Heart right ventricle (tissue), 16 donors: ENCODE measurements around the gene RIN2. TPM values are rescaled to one million over a fixed set of nuclear protein-coding genes. Genes with fewer than 3 reads are reported as not detected.

ENCODE experiments used
- ATAC-seq, 8 donors: fragments of 200-7000 bp; cut with Tn5 transposase; one replicate each; pipeline ENCODE4 v1.9.1; 2020; ENCODE audit warnings: mild to moderate bottlenecking in 8 of 8, moderate library complexity in 8 of 8, moderate number of reproducible peaks in 1 of 8
- DNase-seq, 2 donors: peaks; one replicate each; pipeline ENCODE4 v3.0.0-alpha.2; 2020
- H3K27ac ChIP-seq, 10 donors: fragments of 200-600 bp; sonication (generic) in 2 of 10; one replicate each; pipeline versions ENCODE4 v1.5.0 to v1.8.0; 2020 to 2022; ENCODE audit warnings: mild to moderate bottlenecking in 3 of 10
- H3K27me3 ChIP-seq, 7 donors: fragments of 200-600 bp; one replicate each; pipeline ENCODE4 v1.8.0; 2021 to 2022; ENCODE audit warnings: mild to moderate bottlenecking in 2 of 7
- H3K36me3 ChIP-seq, 9 donors: fragments of 200-600 bp; sonication (generic) in 1 of 9; one replicate each; pipeline versions ENCODE4 v1.5.0 to v1.8.0; 2020 to 2022; ENCODE audit warnings: mild to moderate bottlenecking in 2 of 9
- H3K4me1 ChIP-seq, 9 donors: fragments of 200-600 bp; sonication (generic) in 1 of 9; one replicate each; pipeline versions ENCODE4 v1.5.0 to v1.8.0; 2020 to 2022; ENCODE audit warnings: mild to moderate bottlenecking in 4 of 9
- H3K4me3 ChIP-seq, 10 donors: fragments of 200-600 bp; sonication (generic) in 2 of 10; one replicate each; pipeline versions ENCODE4 v1.5.0 to v1.8.0; 2020 to 2022; ENCODE audit warnings: mild to moderate bottlenecking in 7 of 10, moderate library complexity in 2 of 10
- H3K9me3 ChIP-seq, 11 donors: fragments of 200-600 bp in 10 of 11; sonication (generic) in 2 of 11; one replicate each; pipeline versions ENCODE4 v1.5.0 to v1.8.0; 2013 to 2022; ENCODE audit warnings: mild to moderate bottlenecking in 2 of 11, control low read depth in 1 of 11, moderate library complexity in 1 of 11
- CTCF ChIP-seq, 9 donors: fragments of 200-600 bp; sonication (generic) in 2 of 9; IDR thresholded peaks; one replicate each; pipeline versions ENCODE4 v1.5.0 to v1.8.0; 2021 to 2022; ENCODE audit warnings: antibody characterized with exemption in 9 of 9, mild to moderate bottlenecking in 5 of 9, moderate library complexity in 1 of 9
- WGBS, 2 donors: extraction: QIAGEN DNeasy Blood & Tissue Kit; methylation state at CpG; one replicate each; pipeline ENCODE4 v1.1.7; 2013; ENCODE audit warnings: inconsistent platforms in 1 of 2; 5-methylcytosine and 5-hydroxymethylcytosine counted together
- intact Hi-C, 10 donors: fragments of 100-400 bp; cut with DNase I; formaldehyde crosslinking; loops; one replicate each; pipeline versions ENCODE4 v1.11.1 to v1.14.2; 2022
- long read RNA-seq, 3 donors: library from polyadenylated mRNA; unstranded; transcript quantifications; one replicate each; pipeline ENCODE4 v2.0.0, GENCODE V29; 2020 to 2021
- polyA plus RNA-seq, 2 donors: library from polyadenylated mRNA; stranded (reverse); fragments of 200-250 nt; gene quantifications; one replicate each; pipeline ENCODE4 v1.2.3, GENCODE V29; 2013
- total RNA-seq, 10 donors: library from RNA; stranded (reverse); fragmentation: NEBNext Ultra II Directional in 3 of 10; extraction: Animal tissue kit (Norgen Biotek cat#: 25700) in 3 of 10; gene quantifications; one replicate each; pipeline versions ENCODE4 v1.2.1 to v1.2.4, GENCODE V29; 2021 to 2023
- donor health status: Arrhythmogenic right ventricular cardiomyopathy.
- donor health status: ischemic (EF 13 %, LVEDD 7.1; RV severe dilation, severe dysfunction).
- donor health status: healthy with polysubstance abuse.
- donor health status: DM: no; HTN: yes; CAD: no.
- donor health status: DM: no; HTN: no; CAD: no.
- donor health status: ischemic (EF 25% LVEDD 6.9; RV normal size, moderate dysfunction).
- donor health status: ischemic (EF 25% LVEDD 5.7; RV mildly dilated, moderate dysfunction).
- donor health status: healthy.
- donor health status: DM: yes; HTN: yes; CAD: no.
- donor health status: Ischemic cardiomyopathy.
- donor health status: ischemic (EF 35%, LVEDD 5.7; RV mildly dilated, moderate dysfunction).
- donor health status: nonischemic (EF 11% LVEDD 7.7; RV severe dilation, severe dysfunction).
- donor health status: DM: yes; HTN: yes; CAD: no.
- donor health status: PGD.
- donor health status: ischemic (EF 29% LVEDD 5.4; RV normal size, mild dysfunction).
- donor health status: nonischemic (EF 23%, LVEDD 6.1; RV moderate dilation, normal function).

The RIN2 gene
- total RNA-seq (10 to 100 TPM; 42.4 to 66.2 (median 60.6) TPM), polyA plus RNA-seq (10 to 100 TPM in 1 of 2 donors, 1 to 10 TPM in 1; 9.0 to 22.3 TPM)
- long read RNA-seq, donor 1, full-length matches to known transcripts: 1 of 73 reads
- long read RNA-seq, donor 1, partial matches to known transcripts: 54 of 73 reads
- long read RNA-seq, donor 1, other reads (novel, unspliced or antisense): 18 of 73 reads
- long read RNA-seq, donor 2, full-length matches to known transcripts: 4 of 74 reads
- long read RNA-seq, donor 2, partial matches to known transcripts: 57 of 74 reads
- long read RNA-seq, donor 2, other reads (novel, unspliced or antisense): 13 of 74 reads
- long read RNA-seq, donor 3, partial matches to known transcripts: 13 of 34 reads
- long read RNA-seq, donor 3, other reads (novel, unspliced or antisense): 21 of 34 reads

- Histone ChIP-seq H3K27ac (peak within 1 kb of the TSS; percentile 91 to 100 (median 94)), H3K27me3 (peaks cover 0 to 8% (median 0%) of the 10 kb centered on the region in 7 donors), H3K4me1 (peaks cover 15 to 53% (median 43%) of the 10 kb centered on the region in 9 donors), H3K36me3 (peaks cover 0 to 7% (median 0%) of the 10 kb centered on the region in 9 donors), H3K4me3 (peak within 1 kb of the TSS; percentile 53 to 95 (median 71)), H3K9me3 (no peaks in the 10 kb centered on the region)
- WGBS, 2 donors: 0 to 1% methylated on average over 25 of the region's 25 CpGs
- no peak for TF ChIP-seq CTCF (IDR thresholded peaks at IDR 0.05)
- no peak for DNase-seq
- intact Hi-C loops: loop anchor here in 4 of 10 donors (2.0 to 5.0 kb wide), 3 partner anchors 27 to 219 kb away; no protein-coding TSS in a partner anchor
- peak; percentile 41 to 86 (median 62) for ATAC-seq
Measured at GRCh38 chr20:19758133-19758500, at the start of gene RIN2. TSS of gene RIN2 (plus strand) at chr20:19758258. CDS start at chr20:19889602, 131,344 bp downstream.

- ATAC-seq (no peak), DNase-seq (no peak)
- WGBS, 2 donors: 92 to 97% methylated on average over 1 of the region's 1 CpG
- intact Hi-C loops: no loop called here
- no peak overlapping the region for H3K4me3 ChIP-seq
- no peak overlapping the region for H3K27ac ChIP-seq
- H3K4me1 ChIP-seq: peaks cover 0 to 7% (median 0%) of the 10 kb centered on the region in 9 donors
- H3K9me3 ChIP-seq: no peaks in the 10 kb centered on the region
- no peaks in the 10 kb centered on the region for H3K27me3 ChIP-seq
- no peaks in the 10 kb centered on the region for H3K36me3 ChIP-seq
- no peak for TF ChIP-seq CTCF (IDR thresholded peaks at IDR 0.05)
Measured at GRCh38 chr20:19709635-19710335, 48.3 kb upstream of the RIN2 start.

DNA sequence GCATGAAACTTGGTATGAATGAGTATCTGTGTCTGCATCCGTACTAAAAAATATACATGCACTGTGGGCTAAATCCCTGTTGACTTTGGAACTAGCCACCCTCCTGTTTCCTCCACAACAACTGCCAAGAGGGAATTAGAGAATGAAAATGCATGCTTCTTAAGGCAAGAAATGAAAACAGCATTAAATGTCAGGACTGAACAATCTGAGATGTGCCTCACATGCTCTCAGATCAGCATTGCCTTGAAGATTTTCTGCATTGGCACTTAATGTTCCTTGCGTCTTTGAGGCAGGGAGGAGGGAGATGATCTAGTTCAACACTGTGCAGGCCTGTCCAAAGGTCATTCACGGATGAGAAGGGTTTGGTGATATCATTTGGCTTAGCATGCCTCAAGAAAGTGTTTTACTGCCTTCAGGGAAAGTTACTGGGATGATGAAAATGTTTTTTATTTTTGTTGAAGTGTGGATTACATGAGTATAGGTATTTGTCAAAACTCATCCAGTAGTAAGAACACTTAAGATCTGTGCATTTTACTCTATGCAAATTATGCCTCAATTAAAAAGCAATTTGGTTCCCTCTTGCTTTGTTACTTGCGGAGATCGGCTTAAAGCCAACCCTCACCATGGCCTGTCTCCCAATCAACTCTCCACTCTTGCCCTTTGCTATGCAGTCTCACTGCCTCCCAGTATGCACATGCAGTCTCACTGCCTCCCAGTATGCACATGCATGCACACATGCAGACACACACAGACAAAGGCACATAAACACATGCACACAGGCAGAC lies 47.5 kb upstream of the RIN2 start:
- WGBS, 2 donors: 67% methylated on average over 5 of the region's 5 CpGs
- Histone ChIP-seq H3K27me3 (no peaks in the 10 kb centered on the region), H3K4me1 (peaks cover 0 to 7% (median 0%) of the 10 kb centered on the region in 9 donors), H3K9me3 (no peaks in the 10 kb centered on the region), H3K36me3 (no peaks in the 10 kb centered on the region), H3K4me3 (no peak overlapping the region), H3K27ac (no peak overlapping the region)
- intact Hi-C loops: no loop called here
- ATAC-seq (no peak), DNase-seq (no peak)
- no peak for TF ChIP-seq CTCF (IDR thresholded peaks at IDR 0.05)

DNA sequence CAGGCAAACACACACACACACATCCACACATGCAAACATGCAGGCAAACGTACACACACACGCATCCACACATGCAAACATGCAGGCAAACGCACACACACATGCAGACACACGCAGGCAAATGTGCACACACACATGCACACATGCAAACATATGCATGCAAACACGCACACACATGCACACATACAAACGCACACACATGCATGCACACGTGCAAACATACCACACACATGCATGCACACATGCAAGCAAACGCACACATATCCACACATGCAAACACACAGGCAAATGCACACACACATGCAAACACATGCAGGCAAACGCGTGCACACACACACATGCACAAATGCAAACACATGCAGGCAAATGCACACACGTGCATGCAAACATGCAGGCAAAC lies 46.9 kb upstream of the RIN2 start:
- WGBS, 2 donors: 90 to 92% methylated on average over 11 of the region's 11 CpGs
- Histone ChIP-seq H3K9me3 (peaks cover 0 to 5% (median 0%) of the 10 kb centered on the region in 11 donors), H3K4me1 (peaks cover 0 to 7% (median 0%) of the 10 kb centered on the region in 9 donors), H3K36me3 (no peaks in the 10 kb centered on the region), H3K27me3 (no peaks in the 10 kb centered on the region), H3K4me3 (no peak overlapping the region), H3K27ac (no peak overlapping the region)
- no peak for DNase-seq
- no peak for ATAC-seq
- TF ChIP-seq CTCF (IDR thresholded peaks at IDR 0.05): no peak
- intact Hi-C loops: no loop called here
